Tibial nerve (tissue), 4 donors: ENCODE data around the gene BNIP5.

Experiments used
- EP300 ChIP-seq, 2 donors: sonication (generic); formaldehyde crosslinking; IDR thresholded peaks; one replicate each; pipeline ENCODE4 v1.6.1; 2017; ENCODE audit warnings: antibody characterized with exemption in 2 of 2, mild to moderate bottlenecking in 1 of 2
- POLR2A ChIP-seq, 2 donors: fragments of 450-650 bp; IDR thresholded peaks; one replicate each; pipeline ENCODE4 v1.6.1; 2017; ENCODE audit warnings: antibody characterized with exemption in 2 of 2, mild to moderate bottlenecking in 2 of 2, moderate library complexity in 2 of 2
- TF ChIP-seq, protein P1 (sequence below), 5 experiments: fragments of 200-600 bp in 3 of 5; fragments of 450-650 bp in 2 of 5; sonication (generic) in 3 of 5; IDR thresholded peaks; one replicate each; pipeline ENCODE4 v1.5.1; 2016 to 2019; ENCODE audit warnings: antibody characterized with exemption in 5 of 5, mild to moderate bottlenecking in 3 of 5, moderate library complexity in 2 of 5

DNA sequence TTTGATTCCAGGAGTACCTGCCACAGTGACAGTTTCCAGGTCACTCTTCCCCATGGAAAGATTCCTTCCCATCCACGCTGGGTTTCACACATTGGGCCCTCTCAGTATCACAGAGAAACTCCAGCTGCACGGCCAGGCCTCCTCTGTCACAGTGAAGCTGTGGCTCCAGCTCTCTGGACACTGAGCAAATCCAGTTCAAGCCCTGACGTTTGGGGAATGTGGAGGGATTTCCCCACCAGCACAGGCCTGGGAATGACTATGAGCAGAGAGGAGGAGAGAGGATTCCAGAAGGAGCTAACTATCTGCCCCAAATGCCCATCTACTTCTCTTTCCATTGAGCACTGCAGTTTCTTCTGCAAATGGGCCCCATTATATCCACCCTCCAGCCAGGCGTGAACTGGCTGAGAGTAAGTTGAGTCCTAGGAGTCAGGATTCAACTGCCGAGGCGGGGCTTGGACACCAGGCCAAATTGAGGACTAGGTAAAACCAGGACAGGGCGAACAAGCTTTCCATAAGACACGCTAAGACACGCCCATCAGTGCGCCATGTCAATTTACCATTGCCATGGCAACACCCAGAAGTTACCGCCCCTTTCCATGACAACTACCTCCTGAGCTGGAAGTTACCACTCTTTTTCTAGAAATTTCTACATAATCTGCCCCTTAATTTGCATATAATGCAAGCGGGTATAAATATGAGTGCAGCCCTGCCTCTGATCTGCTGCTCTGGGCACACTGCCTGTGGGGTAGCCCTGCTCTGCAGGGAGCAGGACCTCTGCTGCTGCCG, 9.2 kb upstream of the BNIP5 start:
- TF ChIP-seq, protein P1, sequence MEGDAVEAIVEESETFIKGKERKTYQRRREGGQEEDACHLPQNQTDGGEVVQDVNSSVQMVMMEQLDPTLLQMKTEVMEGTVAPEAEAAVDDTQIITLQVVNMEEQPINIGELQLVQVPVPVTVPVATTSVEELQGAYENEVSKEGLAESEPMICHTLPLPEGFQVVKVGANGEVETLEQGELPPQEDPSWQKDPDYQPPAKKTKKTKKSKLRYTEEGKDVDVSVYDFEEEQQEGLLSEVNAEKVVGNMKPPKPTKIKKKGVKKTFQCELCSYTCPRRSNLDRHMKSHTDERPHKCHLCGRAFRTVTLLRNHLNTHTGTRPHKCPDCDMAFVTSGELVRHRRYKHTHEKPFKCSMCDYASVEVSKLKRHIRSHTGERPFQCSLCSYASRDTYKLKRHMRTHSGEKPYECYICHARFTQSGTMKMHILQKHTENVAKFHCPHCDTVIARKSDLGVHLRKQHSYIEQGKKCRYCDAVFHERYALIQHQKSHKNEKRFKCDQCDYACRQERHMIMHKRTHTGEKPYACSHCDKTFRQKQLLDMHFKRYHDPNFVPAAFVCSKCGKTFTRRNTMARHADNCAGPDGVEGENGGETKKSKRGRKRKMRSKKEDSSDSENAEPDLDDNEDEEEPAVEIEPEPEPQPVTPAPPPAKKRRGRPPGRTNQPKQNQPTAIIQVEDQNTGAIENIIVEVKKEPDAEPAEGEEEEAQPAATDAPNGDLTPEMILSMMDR (IDR thresholded peaks at IDR 0.05): no peak
- TF ChIP-seq POLR2A (IDR thresholded peaks at IDR 0.05) (no peak), EP300 (IDR thresholded peaks at IDR 0.05) (no peak)
